Liver (tissue), 9 donors: Measurements from ENCODE around the gene ERC1. TPM values are rescaled to one million over a fixed set of nuclear protein-coding genes. Genes with fewer than 3 reads are reported as not detected.

Experiments used
- DNase-seq: peaks from one replicate; pipeline ENCODE4 v3.0.0-alpha.2; 2017; ENCODE audit warnings: low spot score
- H3K27ac ChIP-seq, 2 donors: one replicate each; pipeline ENCODE4 v1.7.0; 2013; ENCODE audit warnings: inconsistent platforms in 2 of 2, low read length in 2 of 2, control low read depth in 1 of 2, low read depth in 1 of 2, mild to moderate bottlenecking in 1 of 2
- H3K27me3 ChIP-seq, 4 donors: one replicate each; pipeline versions ENCODE4 v1.6.1 to v1.7.0; 2013; ENCODE audit warnings: low read length in 3 of 4, inconsistent platforms in 1 of 4, mild to moderate bottlenecking in 1 of 4, moderate library complexity in 1 of 4; ENCODE audit not compliant: control insufficient read depth in 4 of 4, insufficient read depth in 4 of 4
- H3K36me3 ChIP-seq, 4 donors: one replicate each; pipeline versions ENCODE4 v1.6.1 to v1.7.0; 2013; ENCODE audit warnings: low read length in 3 of 4, mild to moderate bottlenecking in 3 of 4, low read depth in 1 of 4, moderate library complexity in 1 of 4; ENCODE audit not compliant: control insufficient read depth in 4 of 4, insufficient read depth in 3 of 4
- H3K4me1 ChIP-seq, 4 donors: one replicate each; pipeline versions ENCODE4 v1.6.1 to v1.7.0; 2013; ENCODE audit warnings: low read length in 3 of 4, mild to moderate bottlenecking in 3 of 4, moderate library complexity in 1 of 4; ENCODE audit not compliant: control insufficient read depth in 4 of 4, insufficient read depth in 4 of 4
- H3K4me3 ChIP-seq, 3 donors: one replicate each; pipeline versions ENCODE4 v1.6.1 to v1.7.0; 2013; ENCODE audit warnings: low read length in 3 of 3, control low read depth in 1 of 3, low read depth in 1 of 3, mild to moderate bottlenecking in 1 of 3
- H3K9ac ChIP-seq, 2 donors: one replicate each; pipeline ENCODE4 v1.7.0; 2013; ENCODE audit warnings: low read length in 2 of 2, mild to moderate bottlenecking in 2 of 2, moderate library complexity in 2 of 2, control low read depth in 1 of 2, low read depth in 1 of 2
- H3K9me3 ChIP-seq, 4 donors: one replicate each; pipeline versions ENCODE4 v1.6.1 to v1.7.0; 2013; ENCODE audit warnings: low read length in 3 of 4; ENCODE audit not compliant: control insufficient read depth in 4 of 4
- ATF3 ChIP-seq: IDR thresholded peaks from 2 replicates; pipeline ENCODE4 v1.6.1; 2016; ENCODE audit warnings: antibody characterized with exemption
- CTCF ChIP-seq: fragments of 150-350 bp; IDR thresholded peaks from 2 replicates; pipeline ENCODE4 v1.5.1; 2017; ENCODE audit warnings: improper control_type of control experiment, low read depth, low read length; ENCODE audit not compliant: missing input control
- EGR1 ChIP-seq, 2 donors: IDR thresholded peaks; 2 replicates each; pipeline ENCODE4 v1.6.1; 2016 to 2018; ENCODE audit warnings: antibody characterized with exemption in 2 of 2, low read depth in 2 of 2
- FOXA1 ChIP-seq: IDR thresholded peaks from 2 replicates; pipeline ENCODE4 v1.6.1; 2016; ENCODE audit warnings: antibody characterized with exemption
- FOXA2 ChIP-seq: IDR thresholded peaks from 2 replicates; pipeline ENCODE4 v1.6.1; 2016; ENCODE audit warnings: antibody characterized with exemption
- GABPA ChIP-seq, 2 donors: IDR thresholded peaks in 1 of 2; conservative IDR thresholded peaks in 1 of 2; 2 replicates each; pipeline ENCODE4 v1.6.1; 2016; ENCODE audit warnings: antibody characterized with exemption in 2 of 2, mild to moderate bottlenecking in 1 of 2, moderate library complexity in 1 of 2
- HNF4A ChIP-seq, 2 donors: conservative IDR thresholded peaks; 2 replicates each; pipeline ENCODE4 v1.6.1; 2016; ENCODE audit warnings: antibody characterized with exemption in 2 of 2, mild to moderate bottlenecking in 2 of 2
- HNF4G ChIP-seq: IDR thresholded peaks from 2 replicates; pipeline ENCODE4 v1.6.1; 2016; ENCODE audit warnings: antibody characterized with exemption
- JUND ChIP-seq, 2 donors: IDR thresholded peaks; 2 replicates each; pipeline ENCODE4 v1.6.1; 2016; ENCODE audit warnings: antibody characterized with exemption in 2 of 2
- NR2F2 ChIP-seq: IDR thresholded peaks from 2 replicates; pipeline ENCODE4 v1.6.1; 2016; ENCODE audit warnings: antibody characterized with exemption
- RAD21 ChIP-seq, 2 donors: IDR thresholded peaks; 2 replicates each; pipeline ENCODE4 v1.6.1; 2016; ENCODE audit warnings: antibody characterized with exemption in 2 of 2, mild to moderate bottlenecking in 2 of 2
- RXRA ChIP-seq, 2 donors: IDR thresholded peaks; 2 replicates each; pipeline ENCODE4 v1.6.1; 2017 to 2018; ENCODE audit warnings: antibody characterized with exemption in 2 of 2, mild to moderate bottlenecking in 1 of 2
- SP1 ChIP-seq: IDR thresholded peaks from 2 replicates; pipeline ENCODE4 v1.6.1; 2018; ENCODE audit warnings: antibody characterized with exemption, mild to moderate bottlenecking
- TAF1 ChIP-seq: conservative IDR thresholded peaks from 2 replicates; pipeline ENCODE4 v1.6.1; 2016; ENCODE audit warnings: antibody characterized with exemption, mild to moderate bottlenecking
- YY1 ChIP-seq: IDR thresholded peaks from 2 replicates; pipeline ENCODE4 v1.6.1; 2016; ENCODE audit warnings: antibody characterized with exemption, mild to moderate bottlenecking
- WGBS: extraction: QIAGEN DNeasy Blood & Tissue Kit; methylation state at CpG from one replicate; pipeline ENCODE4 v1.1.7; 2013; 5-methylcytosine and 5-hydroxymethylcytosine counted together
- polyA plus RNA-seq, 2 donors: library from polyadenylated mRNA; stranded (reverse) in 1 of 2; unstranded in 1 of 2; fragments of 200-250 nt in 1 of 2; fragments of >200 nt in 1 of 2; fragmentation: Nextera tagmentation in 1 of 2; extraction: Ambion mirVana in 1 of 2; gene quantifications; one replicate each; pipeline versions ENCODE4 v1.2.1 to v1.2.3, GENCODE V29; 2013 to 2015
- total RNA-seq, 2 donors: library from RNA; depleted of rRNA; stranded (reverse); fragments of >200 nt; gene quantifications; one replicate each; pipeline ENCODE4 v1.2.3, GENCODE V29; 2014
- TF ChIP-seq, protein P1 (sequence below): IDR thresholded peaks from 2 replicates; pipeline ENCODE4 v1.6.1; 2016; ENCODE audit warnings: antibody characterized with exemption
- TF ChIP-seq, protein P2 (sequence below): IDR thresholded peaks from 2 replicates; pipeline ENCODE4 v1.6.1; 2016; ENCODE audit warnings: antibody characterized with exemption, mild to moderate bottlenecking
- TF ChIP-seq, protein P3 (sequence below): IDR thresholded peaks from 2 replicates; pipeline ENCODE4 v1.6.1; 2016; ENCODE audit warnings: antibody characterized with exemption
- donor health status: healthy.
- donor health status: healthy.
- donor health status: healthy.
- donor health status: healthy.
- donor health status: healthy.

The ERC1 gene
- total and polyA plus RNA-seq, 4 donors: 6.2 to 50.2 (median 10.3) TPM

- Histone ChIP-seq H3K4me3 (no peak overlapping the region), H3K9ac (no peak overlapping the region), H3K27ac (no peak overlapping the region), H3K36me3 (no peaks in the 10 kb centered on the region), H3K9me3 (no peaks in the 10 kb centered on the region), H3K27me3 (no peaks in the 10 kb centered on the region), H3K4me1 (peaks cover 0 to 1% (median 0%) of the 10 kb centered on the region in 4 donors)
- 87% methylated on average over 4 of the region's 4 CpGs for WGBS
- DNase-seq: no peak
- TF ChIP-seq RXRA (IDR thresholded peaks at IDR 0.05): no peak
- TF ChIP-seq, protein P1, sequence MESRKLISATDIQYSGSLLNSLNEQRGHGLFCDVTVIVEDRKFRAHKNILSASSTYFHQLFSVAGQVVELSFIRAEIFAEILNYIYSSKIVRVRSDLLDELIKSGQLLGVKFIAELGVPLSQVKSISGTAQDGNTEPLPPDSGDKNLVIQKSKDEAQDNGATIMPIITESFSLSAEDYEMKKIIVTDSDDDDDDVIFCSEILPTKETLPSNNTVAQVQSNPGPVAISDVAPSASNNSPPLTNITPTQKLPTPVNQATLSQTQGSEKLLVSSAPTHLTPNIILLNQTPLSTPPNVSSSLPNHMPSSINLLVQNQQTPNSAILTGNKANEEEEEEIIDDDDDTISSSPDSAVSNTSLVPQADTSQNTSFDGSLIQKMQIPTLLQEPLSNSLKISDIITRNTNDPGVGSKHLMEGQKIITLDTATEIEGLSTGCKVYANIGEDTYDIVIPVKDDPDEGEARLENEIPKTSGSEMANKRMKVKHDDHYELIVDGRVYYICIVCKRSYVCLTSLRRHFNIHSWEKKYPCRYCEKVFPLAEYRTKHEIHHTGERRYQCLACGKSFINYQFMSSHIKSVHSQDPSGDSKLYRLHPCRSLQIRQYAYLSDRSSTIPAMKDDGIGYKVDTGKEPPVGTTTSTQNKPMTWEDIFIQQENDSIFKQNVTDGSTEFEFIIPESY: no peak
- TF ChIP-seq HNF4G: no peak
- no peak for TF ChIP-seq YY1
- no peak for TF ChIP-seq GABPA (IDR thresholded peaks at IDR 0.05 in 1 of 2, conservative IDR thresholded peaks at IDR 0.05 in 1 of 2)
- no peak for TF ChIP-seq SP1
- no peak for TF ChIP-seq RAD21 (IDR thresholded peaks at IDR 0.05)
- TF ChIP-seq ATF3: no peak
- TF ChIP-seq, protein P2, sequence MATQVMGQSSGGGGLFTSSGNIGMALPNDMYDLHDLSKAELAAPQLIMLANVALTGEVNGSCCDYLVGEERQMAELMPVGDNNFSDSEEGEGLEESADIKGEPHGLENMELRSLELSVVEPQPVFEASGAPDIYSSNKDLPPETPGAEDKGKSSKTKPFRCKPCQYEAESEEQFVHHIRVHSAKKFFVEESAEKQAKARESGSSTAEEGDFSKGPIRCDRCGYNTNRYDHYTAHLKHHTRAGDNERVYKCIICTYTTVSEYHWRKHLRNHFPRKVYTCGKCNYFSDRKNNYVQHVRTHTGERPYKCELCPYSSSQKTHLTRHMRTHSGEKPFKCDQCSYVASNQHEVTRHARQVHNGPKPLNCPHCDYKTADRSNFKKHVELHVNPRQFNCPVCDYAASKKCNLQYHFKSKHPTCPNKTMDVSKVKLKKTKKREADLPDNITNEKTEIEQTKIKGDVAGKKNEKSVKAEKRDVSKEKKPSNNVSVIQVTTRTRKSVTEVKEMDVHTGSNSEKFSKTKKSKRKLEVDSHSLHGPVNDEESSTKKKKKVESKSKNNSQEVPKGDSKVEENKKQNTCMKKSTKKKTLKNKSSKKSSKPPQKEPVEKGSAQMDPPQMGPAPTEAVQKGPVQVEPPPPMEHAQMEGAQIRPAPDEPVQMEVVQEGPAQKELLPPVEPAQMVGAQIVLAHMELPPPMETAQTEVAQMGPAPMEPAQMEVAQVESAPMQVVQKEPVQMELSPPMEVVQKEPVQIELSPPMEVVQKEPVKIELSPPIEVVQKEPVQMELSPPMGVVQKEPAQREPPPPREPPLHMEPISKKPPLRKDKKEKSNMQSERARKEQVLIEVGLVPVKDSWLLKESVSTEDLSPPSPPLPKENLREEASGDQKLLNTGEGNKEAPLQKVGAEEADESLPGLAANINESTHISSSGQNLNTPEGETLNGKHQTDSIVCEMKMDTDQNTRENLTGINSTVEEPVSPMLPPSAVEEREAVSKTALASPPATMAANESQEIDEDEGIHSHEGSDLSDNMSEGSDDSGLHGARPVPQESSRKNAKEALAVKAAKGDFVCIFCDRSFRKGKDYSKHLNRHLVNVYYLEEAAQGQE: no peak
- no peak for TF ChIP-seq CTCF
- TF ChIP-seq JUND (IDR thresholded peaks at IDR 0.05): no peak
- no peak for TF ChIP-seq NR2F2
- no peak for TF ChIP-seq FOXA1
- no peak for TF ChIP-seq FOXA2
- TF ChIP-seq, protein P3, sequence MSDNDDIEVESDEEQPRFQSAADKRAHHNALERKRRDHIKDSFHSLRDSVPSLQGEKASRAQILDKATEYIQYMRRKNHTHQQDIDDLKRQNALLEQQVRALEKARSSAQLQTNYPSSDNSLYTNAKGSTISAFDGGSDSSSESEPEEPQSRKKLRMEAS: no peak
- TF ChIP-seq EGR1 (IDR thresholded peaks at IDR 0.05; ENCODE audit: low read depth in 2 of 2): no peak
- no peak for TF ChIP-seq HNF4A (conservative IDR thresholded peaks at IDR 0.05)
- TF ChIP-seq TAF1: no peak
Observed at GRCh38 chr12:1277905-1278304, 286.9 kb downstream of the ERC1 start.
